Stimulated activated effector memory CD8-positive, alpha-beta T cell treated with anti-CD3 and anti-CD28 coated beads, Interleukin-12 subunit alpha, Interleukin-12 subunit beta, amount 100 ng/mL, for 72 hours (primary cell): Measurements from ENCODE around the gene CCKAR.
"Not testable (repeated sequence)": the region's sequence is repeated elsewhere in the genome, so short reads cannot be mapped to it uniquely, and the experiment has no call there.

ENCODE experiments used
- ATAC-seq: fragments of 150-1000 bp; cut with Tn5 transposase; 2 replicates; pipeline ENCODE4 v1.10.0; 2021
- DNase-seq, 2 donors: peaks; one replicate each; pipeline ENCODE4 v3.0.0; 2021 to 2022; ENCODE audit warnings: low spot score in 2 of 2
- H3K27ac Mint-ChIP-seq: one replicate; pipeline ENCODE4 v1.8.0; 2022; ENCODE audit warnings: mild to moderate bottlenecking, mixed read lengths
- H3K36me3 Mint-ChIP-seq: one replicate; pipeline ENCODE4 v1.8.0; 2022; ENCODE audit warnings: mild to moderate bottlenecking, mixed read lengths
- H3K4me1 Mint-ChIP-seq: one replicate; pipeline ENCODE4 v1.8.0; 2022; ENCODE audit warnings: mixed read lengths
- H3K4me3 Mint-ChIP-seq: one replicate; pipeline ENCODE4 v1.8.0; 2022; ENCODE audit warnings: mild to moderate bottlenecking, mixed read lengths
- H3K9me3 Mint-ChIP-seq: one replicate; pipeline ENCODE4 v1.8.0; 2022; ENCODE audit warnings: mixed read lengths

The CCKAR gene

DNA sequence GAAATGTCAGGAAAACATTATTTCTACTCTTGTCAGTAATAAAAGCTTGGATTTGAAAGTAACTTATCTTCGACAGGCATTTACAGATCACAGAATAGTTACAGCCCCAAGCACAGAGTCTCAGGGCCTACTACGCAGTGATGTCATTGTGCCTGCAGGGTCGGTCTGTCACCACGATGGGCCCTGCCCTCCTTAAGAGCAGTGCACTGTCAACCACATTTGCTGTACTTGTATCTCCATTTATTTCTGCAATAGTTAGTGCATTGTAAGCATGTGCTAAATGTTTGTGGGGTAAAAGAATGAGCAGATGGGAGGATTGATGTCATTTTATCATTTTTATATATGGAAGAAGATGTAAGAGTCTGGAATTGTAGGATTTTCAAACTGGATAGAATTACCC is 13.6 kb upstream of the CCKAR start:
- Mint-ChIP-seq H3K9me3 (no peaks in the 10 kb centered on the region), H3K4me1 (no peaks in the 10 kb centered on the region), H3K4me3 (no peak overlapping the region), H3K36me3 (no peaks in the 10 kb centered on the region), H3K27ac (no peak overlapping the region)
- DNase-seq (no peak), ATAC-seq (no peak)

- no peak for ATAC-seq
- no peak for DNase-seq
- H3K4me1 Mint-ChIP-seq, result no peaks in the 10 kb centered on the region
- H3K36me3 Mint-ChIP-seq, result no peaks in the 10 kb centered on the region
- H3K4me3 Mint-ChIP-seq, result no peak overlapping the region
- H3K9me3 Mint-ChIP-seq, result no peaks in the 10 kb centered on the region
- no peak overlapping the region for H3K27ac Mint-ChIP-seq
Observed at GRCh38 chr4:26503427-26503826, 13.1 kb upstream of the CCKAR start.

- not testable (repeated sequence) for ATAC-seq, H3K27ac Mint-ChIP-seq, H3K36me3 Mint-ChIP-seq, H3K4me3 Mint-ChIP-seq, DNase-seq, H3K4me1 Mint-ChIP-seq, H3K9me3 Mint-ChIP-seq
Observed at GRCh38 chr4:26500565-26500999, 10.3 kb upstream of the CCKAR start.

GRCh38 chr4:26496207-26496783 is 6.0 kb upstream of the CCKAR start:
- Mint-ChIP-seq H3K9me3 (no peaks in the 10 kb centered on the region), H3K36me3 (no peaks in the 10 kb centered on the region), H3K4me3 (no peak overlapping the region), H3K4me1 (no peaks in the 10 kb centered on the region), H3K27ac (no peak overlapping the region)
- DNase-seq (no peak), ATAC-seq (no peak)

- H3K4me1 Mint-ChIP-seq, result no peaks in the 10 kb centered on the region
- no peaks in the 10 kb centered on the region for H3K9me3 Mint-ChIP-seq
- H3K36me3 Mint-ChIP-seq, result no peaks in the 10 kb centered on the region
- no peak overlapping the region for H3K4me3 Mint-ChIP-seq
- no peak overlapping the region for H3K27ac Mint-ChIP-seq
- ATAC-seq (no peak), DNase-seq (no peak)
Observed at GRCh38 chr4:26493461-26493860, 3.2 kb upstream of the CCKAR start.

- DNase-seq (no peak), ATAC-seq (no peak)
- H3K4me1 Mint-ChIP-seq, result no peaks in the 10 kb centered on the region
- no peaks in the 10 kb centered on the region for H3K9me3 Mint-ChIP-seq
- no peak overlapping the region for H3K27ac Mint-ChIP-seq
- no peak overlapping the region for H3K4me3 Mint-ChIP-seq
- H3K36me3 Mint-ChIP-seq, result no peaks in the 10 kb centered on the region
Observed at GRCh38 chr4:26491449-26492170, 1.3 kb upstream of the CCKAR start.

- no peak for DNase-seq
- no peaks in the 10 kb centered on the region for H3K9me3 Mint-ChIP-seq
- no peaks in the 10 kb centered on the region for H3K4me1 Mint-ChIP-seq
- no peak overlapping the region for H3K4me3 Mint-ChIP-seq
- no peaks in the 10 kb centered on the region for H3K36me3 Mint-ChIP-seq
- no peak overlapping the region for H3K27ac Mint-ChIP-seq
- ATAC-seq, result no peak
Observed at GRCh38 chr4:26490960-26491284, 638 bp upstream of the CCKAR start.

DNA sequence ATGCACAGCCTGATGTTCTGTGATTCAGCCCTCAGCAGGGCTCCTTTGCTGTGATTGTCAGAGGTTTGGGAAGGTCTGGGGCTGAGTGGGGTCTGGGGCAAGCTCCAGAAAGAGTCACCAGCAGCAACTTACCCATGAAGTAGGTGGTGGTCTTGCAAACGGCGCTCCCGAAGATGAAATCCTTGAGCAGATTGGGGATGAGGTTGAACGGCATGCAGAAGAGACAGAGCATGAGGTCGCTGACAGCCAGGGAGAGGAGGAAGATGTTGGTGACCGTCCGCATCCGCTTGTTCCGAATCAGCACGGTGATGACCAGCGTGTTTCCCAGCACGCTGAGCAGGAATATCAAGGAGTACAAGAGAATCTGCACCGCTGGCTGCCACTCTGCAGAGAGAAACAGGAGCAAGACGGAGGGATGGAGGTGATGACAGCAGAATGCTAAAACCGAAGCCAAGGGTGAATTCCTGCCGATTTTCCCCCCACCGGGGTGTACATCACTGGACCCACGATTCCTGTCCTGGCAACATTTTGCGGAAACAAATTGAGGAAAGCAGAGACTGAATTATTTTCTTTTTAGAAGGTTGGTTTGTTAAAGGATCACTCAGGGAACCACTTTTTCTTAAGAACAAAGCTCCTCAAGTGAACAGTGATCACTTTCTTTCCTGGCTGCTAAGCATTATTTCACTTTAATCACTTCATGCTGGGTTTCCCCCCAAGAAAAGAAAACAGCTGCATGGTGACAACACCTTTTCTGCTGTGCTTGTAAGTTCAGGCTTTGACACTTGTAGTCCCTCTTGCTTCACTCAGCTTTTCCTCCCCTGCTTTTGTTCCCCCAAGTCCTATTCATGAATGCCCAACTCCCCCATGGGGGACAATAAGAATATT is 941 bp downstream of the CCKAR start:
- no peaks in the 10 kb centered on the region for H3K9me3 Mint-ChIP-seq
- ATAC-seq (peak; percentile 13), DNase-seq (no peak)
- H3K27ac Mint-ChIP-seq, result no peak overlapping the region
- H3K4me3 Mint-ChIP-seq, result no peak overlapping the region
- no peaks in the 10 kb centered on the region for H3K4me1 Mint-ChIP-seq
- H3K36me3 Mint-ChIP-seq, result no peaks in the 10 kb centered on the region

DNA sequence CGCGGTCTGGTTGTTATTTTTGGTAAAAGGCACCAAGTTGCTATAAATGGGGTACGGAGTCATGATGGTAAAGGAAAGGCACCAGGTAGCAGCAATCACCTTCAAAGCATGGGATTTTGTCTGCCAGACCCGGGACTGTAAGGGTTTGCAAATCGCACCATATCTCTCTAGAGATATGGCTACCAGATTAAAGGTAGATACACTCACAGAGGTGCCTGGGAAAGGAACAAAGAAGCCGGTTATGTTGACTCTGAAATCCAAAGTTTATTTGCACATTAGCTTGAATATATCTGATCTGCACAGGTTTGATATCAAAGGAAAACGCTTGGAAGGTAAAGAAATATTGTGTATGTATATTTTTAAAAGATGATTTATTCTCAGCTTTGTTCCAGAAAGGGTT is 4.6 kb downstream of the CCKAR start:
- no peaks in the 10 kb centered on the region for H3K36me3 Mint-ChIP-seq
- ATAC-seq (no peak), DNase-seq (no peak)
- no peak overlapping the region for H3K4me3 Mint-ChIP-seq
- H3K27ac Mint-ChIP-seq, result no peak overlapping the region
- H3K4me1 Mint-ChIP-seq, result no peaks in the 10 kb centered on the region
- no peaks in the 10 kb centered on the region for H3K9me3 Mint-ChIP-seq

DNA sequence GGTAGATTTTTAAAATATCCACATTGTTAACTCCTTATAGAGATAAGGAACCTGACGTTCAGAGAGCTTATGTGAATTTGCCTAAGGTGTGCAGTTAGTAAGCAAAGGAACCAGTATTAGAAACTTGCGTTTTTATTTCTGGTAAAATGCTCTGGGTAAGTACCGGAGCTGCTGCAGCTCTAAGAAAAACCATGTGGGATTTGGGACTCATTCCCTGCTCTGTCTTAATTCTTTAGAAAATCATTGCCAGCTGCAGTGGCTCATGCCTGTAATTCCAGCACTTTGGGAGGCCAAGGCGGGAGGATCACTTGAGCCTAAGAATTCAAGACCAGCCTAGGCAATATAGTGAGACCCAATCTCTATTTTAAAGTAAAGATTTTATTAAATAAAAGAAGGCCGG is 5.8 kb downstream of the CCKAR start:
- Mint-ChIP-seq H3K4me1 (no peaks in the 10 kb centered on the region), H3K27ac (no peak overlapping the region), H3K9me3 (no peaks in the 10 kb centered on the region), H3K4me3 (no peak overlapping the region), H3K36me3 (no peaks in the 10 kb centered on the region)
- ATAC-seq (no peak), DNase-seq (no peak)

GRCh38 chr4:26484032-26484515 is 6.2 kb downstream of the CCKAR start:
- Mint-ChIP-seq H3K4me3 (no peak overlapping the region), H3K27ac (no peak overlapping the region), H3K9me3 (no peaks in the 10 kb centered on the region), H3K36me3 (no peaks in the 10 kb centered on the region), H3K4me1 (no peaks in the 10 kb centered on the region)
- DNase-seq, result no peak
- no peak for ATAC-seq

GRCh38 chr4:26482508-26483462 is 7.5 kb downstream of the CCKAR start:
- no peak overlapping the region for H3K4me3 Mint-ChIP-seq
- H3K36me3 Mint-ChIP-seq, result no peaks in the 10 kb centered on the region
- ATAC-seq (no peak), DNase-seq (no peak)
- no peaks in the 10 kb centered on the region for H3K9me3 Mint-ChIP-seq
- H3K4me1 Mint-ChIP-seq, result no peaks in the 10 kb centered on the region
- no peak overlapping the region for H3K27ac Mint-ChIP-seq

- Mint-ChIP-seq H3K36me3 (no peaks in the 10 kb centered on the region), H3K9me3 (no peaks in the 10 kb centered on the region), H3K4me1 (no peaks in the 10 kb centered on the region), H3K27ac (no peak overlapping the region), H3K4me3 (no peak overlapping the region)
- DNase-seq, result no peak
- no peak for ATAC-seq
Observed at GRCh38 chr4:26478330-26478729, 12.0 kb downstream of the CCKAR start.

DNA sequence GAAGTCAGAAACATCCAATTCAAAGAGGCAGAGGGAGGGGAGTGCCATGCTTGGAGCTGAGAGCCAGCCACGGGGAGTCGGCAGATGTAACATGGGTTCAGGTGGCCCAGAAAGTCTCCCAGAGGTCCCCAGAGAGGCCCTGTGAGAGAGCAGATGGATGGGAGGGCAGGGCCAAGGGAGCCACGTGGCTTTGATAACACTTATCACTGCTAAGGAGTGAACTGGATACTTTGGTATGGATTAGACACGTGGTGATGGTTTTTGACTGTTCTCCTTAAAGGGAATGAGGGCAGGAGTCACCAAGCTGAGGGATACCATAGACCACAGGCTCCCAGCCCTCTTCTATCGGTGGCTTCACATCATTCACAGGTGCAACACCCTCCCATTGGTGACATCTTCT is 13.7 kb downstream of the CCKAR start:
- no peak for ATAC-seq
- no peaks in the 10 kb centered on the region for H3K36me3 Mint-ChIP-seq
- H3K4me3 Mint-ChIP-seq, result no peak overlapping the region
- H3K9me3 Mint-ChIP-seq, result no peaks in the 10 kb centered on the region
- no peak for DNase-seq
- no peak overlapping the region for H3K27ac Mint-ChIP-seq
- H3K4me1 Mint-ChIP-seq, result no peaks in the 10 kb centered on the region

- Mint-ChIP-seq H3K4me3 (no peak overlapping the region), H3K9me3 (no peaks in the 10 kb centered on the region), H3K4me1 (no peaks in the 10 kb centered on the region), H3K27ac (no peak overlapping the region), H3K36me3 (no peaks in the 10 kb centered on the region)
- DNase-seq (no peak), ATAC-seq (no peak)
Observed at GRCh38 chr4:26475716-26476115, 14.6 kb downstream of the CCKAR start.
